Activated naive CD8-positive, alpha-beta T cell (primary cell): ENCODE measurements around the gene HRAS.

ENCODE experiments used
- H3K27ac Mint-ChIP-seq: one replicate; pipeline ENCODE4 v1.8.0; 2021; ENCODE audit warnings: mixed read lengths
- H3K27me3 Mint-ChIP-seq: one replicate; pipeline ENCODE4 v1.8.0; 2021; ENCODE audit warnings: mixed read lengths
- H3K36me3 Mint-ChIP-seq: one replicate; pipeline ENCODE4 v1.8.0; 2021; ENCODE audit warnings: mixed read lengths
- H3K4me1 Mint-ChIP-seq: one replicate; pipeline ENCODE4 v1.8.0; 2021; ENCODE audit warnings: low read depth, mixed read lengths
- H3K4me3 Mint-ChIP-seq: one replicate; pipeline ENCODE4 v1.8.0; 2021; ENCODE audit warnings: mild to moderate bottlenecking, mixed read lengths
- H3K9me3 Mint-ChIP-seq: one replicate; pipeline ENCODE4 v1.8.0; 2021; ENCODE audit warnings: low read depth, mixed read lengths

Gene HRAS

GRCh38 chr11:573146-573759 lies 37.9 kb upstream of the HRAS start:
- no peaks in the 10 kb centered on the region for H3K27me3 Mint-ChIP-seq
- peaks cover 21% of the 10 kb centered on the region for H3K4me1 Mint-ChIP-seq
- H3K36me3 Mint-ChIP-seq = no peaks in the 10 kb centered on the region
- no peak overlapping the region for H3K27ac Mint-ChIP-seq
- H3K4me3 Mint-ChIP-seq = no peak overlapping the region
- H3K9me3 Mint-ChIP-seq = no peaks in the 10 kb centered on the region

- Mint-ChIP-seq H3K9me3 (no peaks in the 10 kb centered on the region), H3K4me3 (no peak overlapping the region), H3K27me3 (no peaks in the 10 kb centered on the region), H3K27ac (no peak overlapping the region), H3K36me3 (no peaks in the 10 kb centered on the region), H3K4me1 (peaks cover 14% of the 10 kb centered on the region)
These were observed 36.4 kb upstream of the HRAS start for GRCh38 chr11:571802-572185.

GRCh38 chr11:569158-569885 lies 33.9 kb upstream of the HRAS start:
- no peaks in the 10 kb centered on the region for H3K27me3 Mint-ChIP-seq
- H3K27ac Mint-ChIP-seq = no peak overlapping the region
- H3K4me1 Mint-ChIP-seq = peaks cover 7% of the 10 kb centered on the region
- no peaks in the 10 kb centered on the region for H3K36me3 Mint-ChIP-seq
- H3K4me3 Mint-ChIP-seq = peak overlapping the region; percentile 77
- no peaks in the 10 kb centered on the region for H3K9me3 Mint-ChIP-seq

- H3K27me3 Mint-ChIP-seq = no peaks in the 10 kb centered on the region
- H3K4me1 Mint-ChIP-seq = peaks cover 3% of the 10 kb centered on the region
- H3K27ac Mint-ChIP-seq = no peak overlapping the region
- no peaks in the 10 kb centered on the region for H3K36me3 Mint-ChIP-seq
- peak overlapping the region; percentile 77 for H3K4me3 Mint-ChIP-seq
- no peaks in the 10 kb centered on the region for H3K9me3 Mint-ChIP-seq
These were observed 33.2 kb upstream of the HRAS start for GRCh38 chr11:568306-569157.

GRCh38 chr11:567629-568292 lies 32.4 kb upstream of the HRAS start:
- peak overlapping the region; percentile 70 for H3K4me3 Mint-ChIP-seq
- no peaks in the 10 kb centered on the region for H3K27me3 Mint-ChIP-seq
- no peak overlapping the region for H3K27ac Mint-ChIP-seq
- H3K4me1 Mint-ChIP-seq = peaks cover 3% of the 10 kb centered on the region
- no peaks in the 10 kb centered on the region for H3K36me3 Mint-ChIP-seq
- H3K9me3 Mint-ChIP-seq = no peaks in the 10 kb centered on the region

GRCh38 chr11:567011-567628 lies 31.7 kb upstream of the HRAS start:
- no peak overlapping the region for H3K27ac Mint-ChIP-seq
- no peaks in the 10 kb centered on the region for H3K27me3 Mint-ChIP-seq
- H3K4me3 Mint-ChIP-seq = peak overlapping the region; percentile 70
- H3K4me1 Mint-ChIP-seq = peaks cover 3% of the 10 kb centered on the region
- no peaks in the 10 kb centered on the region for H3K9me3 Mint-ChIP-seq
- no peaks in the 10 kb centered on the region for H3K36me3 Mint-ChIP-seq

GRCh38 chr11:565921-566509 lies 30.6 kb upstream of the HRAS start:
- H3K4me3 Mint-ChIP-seq = no peak overlapping the region
- H3K27ac Mint-ChIP-seq = no peak overlapping the region

GRCh38 chr11:563812-564578 lies 28.6 kb upstream of the HRAS start:
- Mint-ChIP-seq H3K9me3 (no peaks in the 10 kb centered on the region), H3K4me3 (no peak overlapping the region), H3K36me3 (no peaks in the 10 kb centered on the region), H3K27ac (no peak overlapping the region), H3K4me1 (peaks cover 12% of the 10 kb centered on the region), H3K27me3 (no peaks in the 10 kb centered on the region)

More at GRCh38 chr11:565921-566509, 30.6 kb upstream of the HRAS start:
- Mint-ChIP-seq H3K36me3 (no peaks in the 10 kb centered on the region), H3K9me3 (no peaks in the 10 kb centered on the region), H3K27me3 (no peaks in the 10 kb centered on the region), H3K4me1 (peaks cover 7% of the 10 kb centered on the region)

GRCh38 chr11:563066-563811 lies 27.9 kb upstream of the HRAS start:
- no peak overlapping the region for H3K4me3 Mint-ChIP-seq
- H3K4me1 Mint-ChIP-seq = peaks cover 12% of the 10 kb centered on the region
- no peaks in the 10 kb centered on the region for H3K27me3 Mint-ChIP-seq
- H3K9me3 Mint-ChIP-seq = no peaks in the 10 kb centered on the region
- no peak overlapping the region for H3K27ac Mint-ChIP-seq
- H3K36me3 Mint-ChIP-seq = no peaks in the 10 kb centered on the region

GRCh38 chr11:562046-562645 lies 26.8 kb upstream of the HRAS start:
- peaks cover 9% of the 10 kb centered on the region for H3K4me1 Mint-ChIP-seq
- H3K36me3 Mint-ChIP-seq = no peaks in the 10 kb centered on the region
- H3K4me3 Mint-ChIP-seq = no peak overlapping the region
- no peaks in the 10 kb centered on the region for H3K9me3 Mint-ChIP-seq
- no peak overlapping the region for H3K27ac Mint-ChIP-seq
- H3K27me3 Mint-ChIP-seq = no peaks in the 10 kb centered on the region

- H3K36me3 Mint-ChIP-seq = no peaks in the 10 kb centered on the region
- H3K4me3 Mint-ChIP-seq = peak overlapping the region; percentile 91
- H3K9me3 Mint-ChIP-seq = no peaks in the 10 kb centered on the region
- peaks cover 9% of the 10 kb centered on the region for H3K4me1 Mint-ChIP-seq
- no peaks in the 10 kb centered on the region for H3K27me3 Mint-ChIP-seq
- no peak overlapping the region for H3K27ac Mint-ChIP-seq
These were observed 26.0 kb upstream of the HRAS start for GRCh38 chr11:561148-562003.
